RWPE2 (cell line): ENCODE data around the gene SELENON.

Source experiments
- ATAC-seq: fragments of 200-7000 bp; cut with Tn5 transposase; 3 replicates; pipeline ENCODE4 v1.9.1; 2021; ENCODE audit warnings: low read depth
- DNase-seq: peaks from one replicate; pipeline ENCODE4 v3.0.0-alpha.2; 2020; ENCODE audit warnings: low spot score
- H3K27ac ChIP-seq: fragments of 450-650 bp; 2 replicates; pipeline ENCODE4 v1.5.1; 2017; ENCODE audit warnings: mild to moderate bottlenecking; ENCODE audit not compliant: poor library complexity, severe bottlenecking
- H3K27me3 ChIP-seq: fragments of 250-450 bp; sonication (Bioruptor Pico); 2 replicates; pipeline ENCODE4 v1.5.1; 2021; ENCODE audit warnings: mild to moderate bottlenecking, moderate library complexity; ENCODE audit not compliant: insufficient read depth, poor library complexity, severe bottlenecking
- H3K36me3 ChIP-seq: fragments of 250-450 bp; sonication (Bioruptor Pico); 2 replicates; pipeline ENCODE4 v1.5.1; 2020; ENCODE audit warnings: low read depth, mild to moderate bottlenecking, moderate library complexity
- H3K4me1 ChIP-seq: fragments of 250-450 bp; sonication (Bioruptor Pico); 2 replicates; pipeline ENCODE4 v1.5.1; 2021; ENCODE audit warnings: mild to moderate bottlenecking, moderate library complexity; ENCODE audit not compliant: insufficient read depth, poor library complexity, severe bottlenecking
- H3K4me3 ChIP-seq: fragments of 250-450 bp; sonication (Bioruptor Pico); 2 replicates; pipeline ENCODE4 v1.5.1; 2021; ENCODE audit warnings: mild to moderate bottlenecking, moderate library complexity; ENCODE audit not compliant: severe bottlenecking
- H3K9me3 ChIP-seq: fragments of 250-450 bp; sonication (Bioruptor Pico); 2 replicates; pipeline ENCODE4 v1.5.1; 2021; ENCODE audit warnings: mild to moderate bottlenecking, moderate library complexity; ENCODE audit not compliant: severe bottlenecking
- TF ChIP-seq, protein P1 (sequence below): fragments of 450-650 bp; IDR thresholded peaks from one replicate; pipeline ENCODE4 v1.5.1; 2017; ENCODE audit warnings: mild to moderate bottlenecking, moderate library complexity; ENCODE audit not compliant: poor library complexity, severe bottlenecking

Gene SELENON

DNA sequence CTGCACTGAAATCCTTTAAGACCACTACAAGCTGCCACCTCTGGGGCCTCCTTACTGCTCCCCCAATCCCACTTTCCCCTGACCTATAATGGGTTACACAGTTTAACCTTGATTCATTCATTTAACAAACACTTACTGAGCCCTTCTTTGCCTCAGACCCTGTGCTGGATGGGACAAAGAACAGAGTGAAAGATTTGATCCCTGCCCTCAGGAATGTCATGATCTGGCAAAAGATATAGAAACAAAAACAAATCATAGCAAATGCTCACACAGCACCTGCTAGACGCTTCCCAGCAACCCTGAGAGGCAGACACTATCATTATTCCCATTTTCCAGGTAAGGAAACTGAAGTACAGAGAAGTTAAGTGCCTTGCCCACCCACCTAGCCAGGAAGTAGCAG, 66.3 kb downstream of the SELENON start:
- TF ChIP-seq, protein P1, sequence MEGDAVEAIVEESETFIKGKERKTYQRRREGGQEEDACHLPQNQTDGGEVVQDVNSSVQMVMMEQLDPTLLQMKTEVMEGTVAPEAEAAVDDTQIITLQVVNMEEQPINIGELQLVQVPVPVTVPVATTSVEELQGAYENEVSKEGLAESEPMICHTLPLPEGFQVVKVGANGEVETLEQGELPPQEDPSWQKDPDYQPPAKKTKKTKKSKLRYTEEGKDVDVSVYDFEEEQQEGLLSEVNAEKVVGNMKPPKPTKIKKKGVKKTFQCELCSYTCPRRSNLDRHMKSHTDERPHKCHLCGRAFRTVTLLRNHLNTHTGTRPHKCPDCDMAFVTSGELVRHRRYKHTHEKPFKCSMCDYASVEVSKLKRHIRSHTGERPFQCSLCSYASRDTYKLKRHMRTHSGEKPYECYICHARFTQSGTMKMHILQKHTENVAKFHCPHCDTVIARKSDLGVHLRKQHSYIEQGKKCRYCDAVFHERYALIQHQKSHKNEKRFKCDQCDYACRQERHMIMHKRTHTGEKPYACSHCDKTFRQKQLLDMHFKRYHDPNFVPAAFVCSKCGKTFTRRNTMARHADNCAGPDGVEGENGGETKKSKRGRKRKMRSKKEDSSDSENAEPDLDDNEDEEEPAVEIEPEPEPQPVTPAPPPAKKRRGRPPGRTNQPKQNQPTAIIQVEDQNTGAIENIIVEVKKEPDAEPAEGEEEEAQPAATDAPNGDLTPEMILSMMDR: no peak
- DNase-seq: no peak
- no peak for ATAC-seq
- Histone ChIP-seq H3K4me1 (peaks cover 7% of the 10 kb centered on the region), H3K27ac (no peak overlapping the region), H3K36me3 (peaks cover 50% of the 10 kb centered on the region), H3K4me3 (no peak overlapping the region), H3K27me3 (no peaks in the 10 kb centered on the region), H3K9me3 (no peaks in the 10 kb centered on the region)

DNA sequence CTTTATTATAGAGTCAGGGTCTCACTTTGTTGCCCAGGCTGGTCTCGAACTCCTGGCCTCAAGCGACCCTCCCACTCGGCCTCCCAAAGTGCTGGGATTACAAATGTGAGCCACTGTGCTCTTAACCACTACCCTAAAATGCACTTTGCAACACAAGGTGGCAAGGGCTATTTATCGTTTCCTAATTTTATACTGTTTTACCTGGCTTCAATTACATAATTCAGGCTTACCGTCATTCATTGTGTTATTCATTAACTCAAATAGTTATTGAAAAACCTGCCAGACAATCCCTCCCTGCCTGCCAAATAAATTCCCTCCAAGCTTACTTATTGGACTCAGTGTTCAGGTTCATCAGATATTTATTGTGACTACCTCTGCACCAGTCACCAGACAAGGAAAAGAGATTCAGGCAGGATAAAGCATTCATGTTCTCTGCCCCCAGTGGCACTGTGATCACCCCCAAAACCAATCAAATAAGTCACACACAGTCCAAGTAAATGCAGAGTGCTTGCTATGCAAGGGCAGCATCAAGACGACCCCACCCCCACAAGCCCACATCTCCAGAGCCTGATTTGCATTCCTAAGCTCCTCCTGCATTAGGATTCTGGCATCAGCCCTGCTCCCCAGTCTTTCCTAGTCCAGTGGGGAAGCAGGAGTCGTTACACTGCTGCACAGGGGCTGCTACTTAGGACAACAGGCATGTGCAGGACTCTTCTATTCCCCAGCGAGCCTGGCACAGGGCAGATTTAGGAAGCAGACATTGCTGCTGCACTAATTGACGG, 67.4 kb downstream of the SELENON start:
- no peak overlapping the region for H3K27ac ChIP-seq
- peaks cover 17% of the 10 kb centered on the region for H3K4me1 ChIP-seq
- DNase-seq (peak; percentile 18), ATAC-seq (no peak)
- TF ChIP-seq, protein P1: no peak
- H3K9me3 ChIP-seq: no peaks in the 10 kb centered on the region
- no peak overlapping the region for H3K4me3 ChIP-seq
- no peaks in the 10 kb centered on the region for H3K27me3 ChIP-seq
- H3K36me3 ChIP-seq: peaks cover 48% of the 10 kb centered on the region
